ENCODE data around the gene USP7. TPM values are rescaled to one million over a fixed set of nuclear protein-coding genes. Genes with fewer than 3 reads are reported as not detected.

Gene USP7
- total RNA-seq, 1 experiment from 2014 or later = 73.8 TPM

- Histone ChIP-seq H3K4me3 (ENCODE audit: low read length) (no peak overlapping the region), H3F3A (ENCODE audit: low read length, unreplicated experiment) (no peaks in the 10 kb centered on the region), H3K9me2 (replicated peaks; ENCODE audit: low read length) (no peaks in the 10 kb centered on the region), H3K9ac (ENCODE audit: low read length) (no peak overlapping the region), H3K9me3 (ENCODE audit: low read length) (no peaks in the 10 kb centered on the region), H3K79me2 (ENCODE audit: low read length) (peaks cover 36% of the 10 kb centered on the region), H3K27ac (ENCODE audit: low read length) (no peak overlapping the region), H3K4me1 (ENCODE audit: insufficient read depth, low read length) (no peaks in the 10 kb centered on the region), H3K36me3 (ENCODE audit: low read depth, low read length) (0 out of 2 replicates have a peak, but pooled peaks cover 4% of the 10 kb centered on the region), H2AFZ (ENCODE audit: low read length) (no peak overlapping the region), H3K27me3 (ENCODE audit: low read length) (no peaks in the 10 kb centered on the region), H3K4me2 (ENCODE audit: low read length) (no peak overlapping the region), H4K20me1 (ENCODE audit: low read length) (peaks cover 9% of the 10 kb centered on the region)
- POLR2A ChIA-PET (ENCODE audit: unreplicated experiment) = no interaction called here
- TF ChIP-seq EZH2phosphoT487 (IDR thresholded peaks at IDR 0.05; ENCODE audit: borderline replicate concordance, low read length) = no peak
- no peak for TF ChIP-seq EZH2 (IDR thresholded peaks at IDR 0.05; ENCODE audit: low read length, unreplicated experiment)
- TF ChIP-seq CTCF (conservative IDR thresholded peaks at IDR 0.05; ENCODE audit: low read depth, low read length) = no peak
- CTCF ChIA-PET = no interaction called here
- intact Hi-C loops (cut with micrococcal nuclease) = no loop called here
- no peak for ATAC-seq
- no TSS peak for BruUV-seq (replicated peaks)
- DNase-seq = no peak
Observed at GRCh38 chr16:8858994-8859912, 104.5 kb downstream of the USP7 start.

- BruUV-seq (replicated peaks) = no TSS peak
- ChIA-PET CTCF (no interaction called here), POLR2A (ENCODE audit: unreplicated experiment) (no interaction called here)
- H2AFZ ChIP-seq (ENCODE audit: low read length) = no peak overlapping the region
- H3K4me2 ChIP-seq (ENCODE audit: low read length) = no peak overlapping the region
- no peak for DNase-seq
- H3K79me2 ChIP-seq (ENCODE audit: low read length) = 0 out of 2 replicates have a peak, but pooled peaks cover 4% of the 10 kb centered on the region
- no peaks in the 10 kb centered on the region for H3K9me3 ChIP-seq (ENCODE audit: low read length)
- intact Hi-C loops (cut with micrococcal nuclease) = no loop called here
- H3K36me3 ChIP-seq (ENCODE audit: low read depth, low read length) = 0 out of 2 replicates have a peak, but pooled peaks cover 4% of the 10 kb centered on the region
- no peak overlapping the region for H3K9ac ChIP-seq (ENCODE audit: low read length)
- H3K4me1 ChIP-seq (ENCODE audit: insufficient read depth, low read length) = 0 out of 2 replicates have a peak, but pooled peaks cover under 1% of the 10 kb centered on the region
- no peak for ATAC-seq
- TF ChIP-seq EZH2phosphoT487 (IDR thresholded peaks at IDR 0.05; ENCODE audit: borderline replicate concordance, low read length) (no peak), CTCF (conservative IDR thresholded peaks at IDR 0.05; ENCODE audit: low read depth, low read length) (no peak), EZH2 (IDR thresholded peaks at IDR 0.05; ENCODE audit: low read length, unreplicated experiment) (no peak)
- no peak overlapping the region for H3K4me3 ChIP-seq (ENCODE audit: low read length)
- H3K27me3 ChIP-seq (ENCODE audit: low read length) = no peaks in the 10 kb centered on the region
- no peaks in the 10 kb centered on the region for H3K9me2 ChIP-seq (replicated peaks; ENCODE audit: low read length)
- H3F3A ChIP-seq (ENCODE audit: low read length, unreplicated experiment) = no peaks in the 10 kb centered on the region
- H3K27ac ChIP-seq (ENCODE audit: low read length) = no peak overlapping the region
- H4K20me1 ChIP-seq (ENCODE audit: low read length) = no peaks in the 10 kb centered on the region
Observed at GRCh38 chr16:8855972-8856371, 107.7 kb downstream of the USP7 start.
